OCI-LY7 (cell line): ENCODE measurements around the gene PURA. TPM values are rescaled to one million over a fixed set of nuclear protein-coding genes. Genes with fewer than 3 reads are reported as not detected.

Source experiments
- BruUV-seq: library from RNA; stranded (reverse); fragments of 400-500 nt; replicated peaks from 2 replicates; lab custom pipeline; 2021; lab: Mats Ljungman, UMichigan
- CTCF ChIA-PET: fragments of 300-600 bp; sonication (Branson Sonifier 250); formaldehyde crosslinking; loops from one replicate; lab custom pipeline; 2022; ENCODE audit warnings: antibody characterized with exemption; ENCODE audit not compliant: unreplicated experiment; lab: Charles Lee
- POLR2A ChIA-PET: fragments of 300-600 bp; sonication (Branson Sonifier 250); formaldehyde crosslinking; loops from one replicate; lab custom pipeline; 2022; ENCODE audit warnings: antibody characterized with exemption; lab: Charles Lee
- DNase-seq: peaks from one replicate; pipeline ENCODE4 v3.0.0-alpha.2; 2015; ENCODE audit warnings: low spot score
- H2AFZ ChIP-seq: fragments of 200-600 bp; sonication (generic), shearing (Covaris generic); 2 replicates; pipeline ENCODE4 v1.6.1; 2014; ENCODE audit warnings: mild to moderate bottlenecking, antibody characterized with exemption, low read length, moderate library complexity
- H3K27ac ChIP-seq: fragments of 200-600 bp; sonication (generic); 2 replicates; pipeline ENCODE4 v1.5.1; 2014; ENCODE audit warnings: mixed run types, low read depth, mild to moderate bottlenecking, moderate library complexity, low read length, inconsistent platforms; ENCODE audit not compliant: poor library complexity, severe bottlenecking
- H3K36me3 ChIP-seq: fragments of 200-600 bp; sonication (generic); 2 replicates; pipeline ENCODE4 v1.6.1; 2014; ENCODE audit warnings: mild to moderate bottlenecking, antibody characterized with exemption, low read length, moderate library complexity, mixed read lengths; ENCODE audit not compliant: insufficient read depth
- H3K4me1 ChIP-seq: fragments of 200-600 bp; sonication (generic); 2 replicates; pipeline ENCODE4 v1.5.1; 2014; ENCODE audit warnings: mild to moderate bottlenecking, low read length; ENCODE audit not compliant: insufficient read depth, poor library complexity, severe bottlenecking
- H3K4me2 ChIP-seq: fragments of 200-600 bp; sonication (generic); 2 replicates; pipeline ENCODE4 v1.6.1; 2014; ENCODE audit warnings: mild to moderate bottlenecking, low read length
- H3K4me3 ChIP-seq: fragments of 200-600 bp; sonication (generic); 2 replicates; pipeline ENCODE4 v1.5.1; 2014; ENCODE audit warnings: mild to moderate bottlenecking, low read depth, low read length; ENCODE audit not compliant: poor library complexity, severe bottlenecking
- H3K79me2 ChIP-seq: fragments of 200-600 bp; sonication (generic); 2 replicates; pipeline ENCODE4 v1.6.1; 2016; ENCODE audit warnings: low read depth, mild to moderate bottlenecking, low read length, moderate library complexity, mixed read lengths; ENCODE audit not compliant: insufficient read depth
- H3K9me2 ChIP-seq: fragments of 200-600 bp; sonication (generic); 2 replicates; pipeline ENCODE4 v1.6.1; 2016; ENCODE audit warnings: mild to moderate bottlenecking, low read length, mixed read lengths; ENCODE audit not compliant: insufficient read depth
- H3K9me3 ChIP-seq: fragments of 200-600 bp; sonication (generic); 2 replicates; pipeline ENCODE4 v1.6.1; 2014; ENCODE audit warnings: mild to moderate bottlenecking, mixed run types, low read length, mixed read lengths
- H4K20me1 ChIP-seq: fragments of 200-600 bp; sonication (generic); 2 replicates; pipeline ENCODE4 v1.6.1; 2014; ENCODE audit warnings: mild to moderate bottlenecking, antibody characterized with exemption, low read length, moderate library complexity, mixed read lengths; ENCODE audit not compliant: insufficient read depth
- EZH2phosphoT487 ChIP-seq: fragments of 200-600 bp; sonication (generic); IDR thresholded peaks from 2 replicates; pipeline ENCODE4 v1.6.1; 2018; ENCODE audit warnings: low read depth, borderline replicate concordance, mild to moderate bottlenecking, mixed run types, antibody characterized with exemption, low read length, moderate library complexity, mixed read lengths
- intact Hi-C: fragments of 100-400 bp; cut with micrococcal nuclease; formaldehyde crosslinking; loops from one replicate; pipeline ENCODE4 v1.10.0; 2022; ENCODE audit not compliant: unreplicated experiment
- total RNA-seq, 2 experiments: library from RNA; depleted of rRNA in 1 of 2; stranded (reverse); fragments of >200 nt in 1 of 2; shearing (Covaris generic) in 1 of 2; gene quantifications; 2 replicates each; pipeline ENCODE4 v1.2.3, GENCODE V29; 2014 to 2022
- TF ChIP-seq, protein P1 (sequence below): fragments of 200-600 bp; sonication (generic); conservative IDR thresholded peaks from 2 replicates; pipeline ENCODE4 v1.5.1; 2014; ENCODE audit warnings: mild to moderate bottlenecking, antibody characterized with exemption, low read length, moderate library complexity, mixed read lengths

Gene PURA
- total RNA-seq, 2 experiments from 2014 or later: 19.0 to 19.7 TPM

GRCh38 chr5:140106805-140107311 lies 7.1 kb upstream of the PURA start:
- TSS peak; percentile 64 for BruUV-seq
- no peaks in the 10 kb centered on the region for H3K36me3 ChIP-seq
- H3K4me3 ChIP-seq: peak overlapping the region; percentile 96
- peaks cover 16% of the 10 kb centered on the region for H4K20me1 ChIP-seq
- TF ChIP-seq, protein P1, sequence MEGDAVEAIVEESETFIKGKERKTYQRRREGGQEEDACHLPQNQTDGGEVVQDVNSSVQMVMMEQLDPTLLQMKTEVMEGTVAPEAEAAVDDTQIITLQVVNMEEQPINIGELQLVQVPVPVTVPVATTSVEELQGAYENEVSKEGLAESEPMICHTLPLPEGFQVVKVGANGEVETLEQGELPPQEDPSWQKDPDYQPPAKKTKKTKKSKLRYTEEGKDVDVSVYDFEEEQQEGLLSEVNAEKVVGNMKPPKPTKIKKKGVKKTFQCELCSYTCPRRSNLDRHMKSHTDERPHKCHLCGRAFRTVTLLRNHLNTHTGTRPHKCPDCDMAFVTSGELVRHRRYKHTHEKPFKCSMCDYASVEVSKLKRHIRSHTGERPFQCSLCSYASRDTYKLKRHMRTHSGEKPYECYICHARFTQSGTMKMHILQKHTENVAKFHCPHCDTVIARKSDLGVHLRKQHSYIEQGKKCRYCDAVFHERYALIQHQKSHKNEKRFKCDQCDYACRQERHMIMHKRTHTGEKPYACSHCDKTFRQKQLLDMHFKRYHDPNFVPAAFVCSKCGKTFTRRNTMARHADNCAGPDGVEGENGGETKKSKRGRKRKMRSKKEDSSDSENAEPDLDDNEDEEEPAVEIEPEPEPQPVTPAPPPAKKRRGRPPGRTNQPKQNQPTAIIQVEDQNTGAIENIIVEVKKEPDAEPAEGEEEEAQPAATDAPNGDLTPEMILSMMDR: no peak
- no peak for TF ChIP-seq EZH2phosphoT487
- ChIA-PET POLR2A (interaction anchor here (0.8 kb wide), 1 partner anchor 467 kb away, joined by 3 read pairs; no protein-coding TSS in a partner anchor), CTCF (no interaction called here)
- no peaks in the 10 kb centered on the region for H3K9me2 ChIP-seq
- H3K79me2 ChIP-seq: peaks cover 36% of the 10 kb centered on the region
- intact Hi-C loops: loop anchor here (5.0 kb wide), 3 partner anchors 35 to 295 kb away; partner anchors contain the start of genes ANKHD1 and HBEGF
- H3K9me3 ChIP-seq: no peaks in the 10 kb centered on the region; the same call in 1 of the 2 replicates
- H2AFZ ChIP-seq: peak overlapping the region; percentile 78
- DNase-seq: no peak
- H3K27ac ChIP-seq: peak overlapping the region; percentile 78
- H3K4me1 ChIP-seq: peaks cover 40% of the 10 kb centered on the region
- peak overlapping the region; percentile 95 for H3K4me2 ChIP-seq

DNA sequence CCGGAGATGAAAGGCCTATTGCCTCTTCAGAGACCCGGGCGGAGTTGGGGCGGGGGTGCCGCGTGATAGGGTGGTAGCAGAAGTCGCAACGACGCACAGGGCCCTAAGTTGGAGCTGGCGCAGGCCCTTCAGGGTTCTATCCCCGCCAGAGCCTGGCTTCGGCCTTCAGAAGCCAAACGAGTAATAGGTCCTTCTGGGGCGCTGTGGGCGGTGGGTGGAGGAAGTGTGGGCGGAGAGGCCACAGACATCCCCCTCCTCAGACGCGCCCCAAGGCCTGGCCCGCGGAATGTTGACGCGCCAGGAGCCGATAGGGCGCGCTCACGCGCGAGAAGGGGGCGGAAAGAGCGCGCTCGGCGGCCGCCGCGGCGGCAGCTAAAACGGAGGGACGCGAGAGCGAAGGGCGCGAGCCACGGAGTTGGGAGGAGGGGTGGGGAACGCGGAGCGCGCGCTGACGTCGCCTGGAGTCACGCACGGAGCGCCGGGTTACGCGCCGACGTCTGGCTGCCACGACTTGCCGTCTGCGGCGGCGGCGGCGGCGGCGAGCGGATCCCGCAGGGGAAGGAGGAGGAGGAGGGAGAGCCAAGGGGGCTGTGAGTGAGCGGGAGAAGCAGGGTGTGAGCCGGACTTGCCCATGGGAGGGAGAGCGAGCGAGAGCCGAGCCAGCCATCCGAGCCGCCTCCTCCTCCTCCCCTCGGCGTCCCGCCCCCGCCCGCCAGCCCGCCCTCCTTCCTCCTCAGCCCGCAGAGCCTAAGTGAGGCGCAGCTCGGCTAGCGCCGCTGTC lies 6.4 kb upstream of the PURA start:
- Histone ChIP-seq H4K20me1 (peaks cover 16% of the 10 kb centered on the region), H3K9me2 (no peaks in the 10 kb centered on the region), H3K4me1 (peaks cover 47% of the 10 kb centered on the region), H3K79me2 (peaks cover 42% of the 10 kb centered on the region), H3K9me3 (no peaks in the 10 kb centered on the region; the same call in 1 of the 2 replicates), H3K4me3 (peak overlapping the region; percentile 96), H2AFZ (peak overlapping the region; percentile 78), H3K27ac (peak overlapping the region; percentile 78), H3K4me2 (peak overlapping the region; percentile 95), H3K36me3 (no peaks in the 10 kb centered on the region)
- POLR2A ChIA-PET: interaction anchor here (0.6 to 0.8 kb wide), 3 partner anchors 20 to 467 kb away, joined by 3 to 5 read pairs (median 4); no protein-coding TSS in a partner anchor
- no peak for TF ChIP-seq EZH2phosphoT487
- TF ChIP-seq, protein P1: 0 out of 2 replicates have a peak, but pooled peaks have one; percentile 17
- no TSS peak for BruUV-seq
- peak; percentile 95 for DNase-seq
- CTCF ChIA-PET: interaction anchor here (0.6 kb wide), 2 partner anchors 105 to 320 kb away, joined by 3 read pairs; no protein-coding TSS in a partner anchor
- intact Hi-C loops: loop anchor here (5.0 kb wide), 3 partner anchors 35 to 295 kb away; partner anchors contain the start of genes ANKHD1 and HBEGF
